ENCODE results near the gene ELMO1. TPM values are rescaled to one million over a fixed set of nuclear protein-coding genes. Genes with fewer than 3 reads are reported as not detected.

The ELMO1 gene
- total RNA-seq, 1 donor from 2014 or later: 30.3 TPM

GRCh38 chr7:37231613-37232012 lies 217.1 kb downstream of the ELMO1 start:
- DNase-seq (ENCODE audit: low read depth in 2 of 2): no peak

GRCh38 chr7:37230221-37230620 lies 218.4 kb downstream of the ELMO1 start:
- DNase-seq (ENCODE audit: low read depth in 2 of 2): no peak

GRCh38 chr7:37229381-37229780 lies 219.3 kb downstream of the ELMO1 start:
- DNase-seq (ENCODE audit: low read depth in 2 of 2): no peak

GRCh38 chr7:37225285-37225969 lies 223.2 kb downstream of the ELMO1 start:
- no peak for DNase-seq (ENCODE audit: low read depth in 2 of 2)

GRCh38 chr7:37224746-37225145 lies 223.9 kb downstream of the ELMO1 start:
- no peak for DNase-seq (ENCODE audit: low read depth in 2 of 2)

GRCh38 chr7:37220664-37221063 lies 228.0 kb downstream of the ELMO1 start:
- DNase-seq (ENCODE audit: low read depth in 2 of 2): no peak

GRCh38 chr7:37218956-37219355 lies 229.7 kb downstream of the ELMO1 start:
- peak in 1 of 2 donors; percentile 13 for DNase-seq (ENCODE audit: low read depth in 2 of 2)

GRCh38 chr7:37216923-37217322 lies 231.7 kb downstream of the ELMO1 start:
- DNase-seq (ENCODE audit: low read depth in 2 of 2): no peak

- peak in 1 of 2 donors; percentile 80 for DNase-seq (ENCODE audit: low read depth in 2 of 2)
These were observed 232.4 kb downstream of the ELMO1 start for GRCh38 chr7:37216156-37216852.

- DNase-seq (ENCODE audit: low read depth in 2 of 2): no peak
These were observed 233.3 kb downstream of the ELMO1 start for GRCh38 chr7:37215290-37215923.

GRCh38 chr7:37212556-37212955 lies 236.1 kb downstream of the ELMO1 start:
- peak; percentile 93 to 96 for DNase-seq (ENCODE audit: low read depth in 2 of 2)

GRCh38 chr7:37212051-37212450 lies 236.6 kb downstream of the ELMO1 start:
- no peak for DNase-seq (ENCODE audit: low read depth in 2 of 2)

- DNase-seq (ENCODE audit: low read depth in 2 of 2): no peak
These were observed 237.4 kb downstream of the ELMO1 start for GRCh38 chr7:37211097-37211880.

GRCh38 chr7:37209195-37209594 lies 239.5 kb downstream of the ELMO1 start:
- no peak for DNase-seq (ENCODE audit: low read depth in 2 of 2)

- DNase-seq (ENCODE audit: low read depth in 2 of 2): peak; percentile 78 to 81
These were observed 240.1 kb downstream of the ELMO1 start for GRCh38 chr7:37208528-37208927.

GRCh38 chr7:37206192-37206591 lies 242.5 kb downstream of the ELMO1 start:
- DNase-seq (ENCODE audit: low read depth in 2 of 2): no peak

GRCh38 chr7:37205451-37205850 lies 243.2 kb downstream of the ELMO1 start:
- DNase-seq (ENCODE audit: low read depth in 2 of 2): no peak

GRCh38 chr7:37201876-37202198 lies 246.8 kb downstream of the ELMO1 start:
- no peak for DNase-seq (ENCODE audit: low read depth in 2 of 2)

GRCh38 chr7:37201003-37201875 lies 247.4 kb downstream of the ELMO1 start:
- peak; percentile 75 to 86 for DNase-seq (ENCODE audit: low read depth in 2 of 2)

GRCh38 chr7:37198906-37199485 lies 249.7 kb downstream of the ELMO1 start:
- DNase-seq (ENCODE audit: low read depth in 2 of 2): peak; percentile 56 to 77
